ENCODE measurements around the gene ELOB.

ELOB gene

GRCh38 chr16:2817340-2818271 is 40.5 kb upstream of the ELOB start:
- Histone ChIP-seq H3K27ac (ENCODE audit: low read length, poor library complexity, severe bottlenecking) (no peak overlapping the region), H3K9ac (ENCODE audit: low read length) (no peak overlapping the region), H2AK5ac (ENCODE audit: low read length, severe bottlenecking) (no peak overlapping the region), H2BK15ac (ENCODE audit: low read depth, poor library complexity, severe bottlenecking) (no peak overlapping the region), H3K4me3 (ENCODE audit: insufficient read depth in 1 of 2, low read depth in 1 of 2, low read length in 2 of 2) (no peak overlapping the region), H3K14ac (ENCODE audit: low read length in 2 of 2) (no peak overlapping the region), H2BK12ac (ENCODE audit: low read length in 2 of 2) (no peak overlapping the region), H2BK120ac (ENCODE audit: low read depth, low read length) (no peak overlapping the region), H3K23ac (ENCODE audit: low read length in 2 of 2) (no peak overlapping the region), H3K4me1 (ENCODE audit: control insufficient read depth, insufficient read depth, low read depth, low read length) (no peaks in the 10 kb centered on the region), H3K4me2 (ENCODE audit: low read length, poor library complexity, severe bottlenecking) (no peak overlapping the region), H3K36me3 (ENCODE audit: control insufficient read depth in 1 of 2, insufficient read depth in 2 of 2, low read depth in 1 of 2, low read length in 2 of 2) (peaks cover 0 to 2% of the 10 kb centered on the region in 2 experiments), H2BK5ac (ENCODE audit: low read depth, low read length, poor library complexity, severe bottlenecking) (no peak overlapping the region), H3K4ac (ENCODE audit: low read depth in 1 of 2, low read length in 2 of 2) (no peak overlapping the region), H3K18ac (ENCODE audit: low read depth in 1 of 2, low read length in 2 of 2) (no peak overlapping the region), H2AFZ (ENCODE audit: low read depth, low read length) (no peak overlapping the region), H4K8ac (ENCODE audit: low read length) (no peak overlapping the region), H4K91ac (ENCODE audit: low read length) (peak overlapping the region; percentile 7), H3K79me1 (replicated peaks; ENCODE audit: low read length, poor library complexity, severe bottlenecking) (no peaks in the 10 kb centered on the region), H3K27me3 (ENCODE audit: control insufficient read depth in 1 of 2, insufficient read depth in 1 of 2, low read length in 2 of 2) (peaks cover 32 to 79% of the 10 kb centered on the region in 2 experiments), H3K9me3 (ENCODE audit: control insufficient read depth, low read length) (no peaks in the 10 kb centered on the region)
- DNase-seq, result no peak
- 91% methylated on average over 62 of the region's 68 CpGs for WGBS

- no peak within 1 kb of the TSS for H3K27ac ChIP-seq (ENCODE audit: low read length, poor library complexity, severe bottlenecking)
Measured at GRCh38 chr16:2816751-2817339, 39.8 kb upstream of the ELOB start, which contains the start of gene PRSS21. Gene PRSS21, plus strand, starts transcription at chr16:2817237. Its CDS starts 32 bp downstream, at chr16:2817269.

GRCh38 chr16:2815299-2815771 is 38.3 kb upstream of the ELOB start:
- no peak overlapping the region for H3K4me2 ChIP-seq (ENCODE audit: low read length, poor library complexity, severe bottlenecking)
- no peaks in the 10 kb centered on the region for H3K79me1 ChIP-seq (replicated peaks; ENCODE audit: low read length, poor library complexity, severe bottlenecking)
- no peak overlapping the region for H3K27ac ChIP-seq (ENCODE audit: low read length, poor library complexity, severe bottlenecking)
- H3K14ac ChIP-seq (ENCODE audit: low read length in 2 of 2), result no peak overlapping the region
- WGBS, result 79% methylated on average over 10 of the region's 10 CpGs
- H3K9me3 ChIP-seq (ENCODE audit: control insufficient read depth, low read length), result no peaks in the 10 kb centered on the region
- peaks cover 6% of the 10 kb centered on the region for H3K4me1 ChIP-seq (ENCODE audit: control insufficient read depth, insufficient read depth, low read depth, low read length)
- no peak overlapping the region for H2AK5ac ChIP-seq (ENCODE audit: low read length, severe bottlenecking)
- H3K4me3 ChIP-seq (ENCODE audit: insufficient read depth in 1 of 2, low read depth in 1 of 2, low read length in 2 of 2), result no peak overlapping the region
- DNase-seq, result no peak
- H2BK5ac ChIP-seq (ENCODE audit: low read depth, low read length, poor library complexity, severe bottlenecking), result no peak overlapping the region
- H3K23ac ChIP-seq (ENCODE audit: low read length in 2 of 2), result no peak overlapping the region
- H3K27me3 ChIP-seq (ENCODE audit: control insufficient read depth in 1 of 2, insufficient read depth in 1 of 2, low read length in 2 of 2), result peaks cover 45 to 78% of the 10 kb centered on the region in 2 experiments
- H4K91ac ChIP-seq (ENCODE audit: low read length), result no peak overlapping the region
- no peak overlapping the region for H3K9ac ChIP-seq (ENCODE audit: low read length)
- no peak overlapping the region for H2BK120ac ChIP-seq (ENCODE audit: low read depth, low read length)
- H2AFZ ChIP-seq (ENCODE audit: low read depth, low read length), result no peak overlapping the region
- peaks cover 0 to 2% of the 10 kb centered on the region in 2 experiments for H3K36me3 ChIP-seq (ENCODE audit: control insufficient read depth in 1 of 2, insufficient read depth in 2 of 2, low read depth in 1 of 2, low read length in 2 of 2)
- no peak overlapping the region for H3K18ac ChIP-seq (ENCODE audit: low read depth in 1 of 2, low read length in 2 of 2)
- no peak overlapping the region for H2BK12ac ChIP-seq (ENCODE audit: low read length in 2 of 2)
- no peak overlapping the region for H3K4ac ChIP-seq (ENCODE audit: low read depth in 1 of 2, low read length in 2 of 2)
- H4K8ac ChIP-seq (ENCODE audit: low read length), result no peak overlapping the region
- no peak overlapping the region for H2BK15ac ChIP-seq (ENCODE audit: low read depth, poor library complexity, severe bottlenecking)

More at GRCh38 chr16:2816751-2817339, 39.8 kb upstream of the ELOB start, which contains the start of gene PRSS21:
- WGBS, result 79% methylated on average over 25 of the region's 28 CpGs
- no peak within 1 kb of the TSS for H3K9ac ChIP-seq (ENCODE audit: low read length)
- DNase-seq, result no peak
- no peak within 1 kb of the TSS for H4K8ac ChIP-seq (ENCODE audit: low read length)
- H3K27me3 ChIP-seq (ENCODE audit: control insufficient read depth in 1 of 2, insufficient read depth in 1 of 2, low read length in 2 of 2), result peaks cover 35 to 78% of the 10 kb centered on the region in 2 experiments
- H2BK15ac ChIP-seq (ENCODE audit: low read depth, poor library complexity, severe bottlenecking), result no peak within 1 kb of the TSS
- H3K36me3 ChIP-seq (ENCODE audit: control insufficient read depth in 1 of 2, insufficient read depth in 2 of 2, low read depth in 1 of 2, low read length in 2 of 2), result peaks cover 0 to 2% of the 10 kb centered on the region in 2 experiments
- no peak within 1 kb of the TSS for H3K18ac ChIP-seq (ENCODE audit: low read depth in 1 of 2, low read length in 2 of 2)
- H2AK5ac ChIP-seq (ENCODE audit: low read length, severe bottlenecking), result no peak within 1 kb of the TSS
- H3K14ac ChIP-seq (ENCODE audit: low read length in 2 of 2), result no peak within 1 kb of the TSS
- peak within 1 kb of the TSS; percentile 7 for H4K91ac ChIP-seq (ENCODE audit: low read length)
- H2BK5ac ChIP-seq (ENCODE audit: low read depth, low read length, poor library complexity, severe bottlenecking), result no peak within 1 kb of the TSS
- no peak within 1 kb of the TSS for H3K23ac ChIP-seq (ENCODE audit: low read length in 2 of 2)
- H3K4ac ChIP-seq (ENCODE audit: low read depth in 1 of 2, low read length in 2 of 2), result no peak within 1 kb of the TSS
- no peaks in the 10 kb centered on the region for H3K79me1 ChIP-seq (replicated peaks; ENCODE audit: low read length, poor library complexity, severe bottlenecking)
- no peaks in the 10 kb centered on the region for H3K9me3 ChIP-seq (ENCODE audit: control insufficient read depth, low read length)
- peaks cover 1% of the 10 kb centered on the region for H3K4me1 ChIP-seq (ENCODE audit: control insufficient read depth, insufficient read depth, low read depth, low read length)
- no peak within 1 kb of the TSS for H2BK12ac ChIP-seq (ENCODE audit: low read length in 2 of 2)
- no peak within 1 kb of the TSS for H3K4me3 ChIP-seq (ENCODE audit: insufficient read depth in 1 of 2, low read depth in 1 of 2, low read length in 2 of 2)
- no peak within 1 kb of the TSS for H2BK120ac ChIP-seq (ENCODE audit: low read depth, low read length)
- no peak within 1 kb of the TSS for H2AFZ ChIP-seq (ENCODE audit: low read depth, low read length)
- no peak within 1 kb of the TSS for H3K4me2 ChIP-seq (ENCODE audit: low read length, poor library complexity, severe bottlenecking)
